Measurements from ENCODE around the gene HSPB2. TPM values are rescaled to one million over a fixed set of nuclear protein-coding genes. Genes with fewer than 3 reads are reported as not detected.

HSPB2 gene, protein sequence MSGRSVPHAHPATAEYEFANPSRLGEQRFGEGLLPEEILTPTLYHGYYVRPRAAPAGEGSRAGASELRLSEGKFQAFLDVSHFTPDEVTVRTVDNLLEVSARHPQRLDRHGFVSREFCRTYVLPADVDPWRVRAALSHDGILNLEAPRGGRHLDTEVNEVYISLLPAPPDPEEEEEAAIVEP
- 0.05 TPM in 1 of 2 replicates, not detected in the other for polyA plus RNA-seq (2013)

DNA sequence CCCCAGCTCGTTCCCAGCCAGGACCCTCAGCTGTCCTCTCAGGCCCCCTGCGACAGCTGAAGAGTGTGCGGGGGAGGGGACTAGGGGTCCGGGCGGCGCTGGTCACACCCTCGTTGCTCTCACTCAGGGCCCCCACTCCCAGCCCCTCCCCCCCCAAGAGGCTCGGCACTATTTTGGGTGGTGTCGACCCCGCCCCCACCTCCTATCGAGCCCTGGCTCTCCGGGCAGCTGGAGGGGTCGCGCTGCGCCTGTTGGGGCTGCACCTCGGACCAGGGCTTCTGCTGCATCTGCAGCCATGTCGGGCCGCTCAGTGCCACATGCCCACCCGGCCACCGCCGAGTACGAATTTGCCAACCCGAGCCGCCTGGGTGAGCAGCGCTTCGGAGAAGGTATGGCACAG, at the start of gene HSPB2:
HSPB2 (plus strand) TSS at position 200 of the 400 bp plus-strand sequence; CDS start at position 296, 96 bp downstream.
- Histone ChIP-seq H3K23ac (ENCODE audit: low read length) (no peak within 1 kb of the TSS), H2AFZ (ENCODE audit: insufficient read depth, low read length, poor library complexity) (no peak within 1 kb of the TSS), H3K14ac (ENCODE audit: low read length) (no peak within 1 kb of the TSS), H4K91ac (ENCODE audit: low read depth, low read length) (peak within 1 kb of the TSS; percentile 30), H3K4ac (ENCODE audit: low read depth, low read length) (no peak within 1 kb of the TSS), H2BK5ac (ENCODE audit: low read depth, low read length, poor library complexity) (no peak within 1 kb of the TSS), H3K4me3 (ENCODE audit: low read depth, low read length) (no peak within 1 kb of the TSS), H3K27me3 (ENCODE audit: insufficient read depth, low read length) (no peaks in the 10 kb centered on the region), H3K9ac (ENCODE audit: low read length) (no peak within 1 kb of the TSS), H3K36me3 (ENCODE audit: control insufficient read depth in 1 of 2, insufficient read depth in 2 of 2, low read length in 2 of 2) (no peaks in the 10 kb centered on the region), H2BK120ac (ENCODE audit: insufficient read depth, low read length, poor library complexity) (peak within 1 kb of the TSS; percentile 38), H4K8ac (ENCODE audit: low read depth, low read length) (peak within 1 kb of the TSS; percentile 9), H2AK5ac (ENCODE audit: low read length) (no peak within 1 kb of the TSS), H3K9me3 (ENCODE audit: insufficient read depth, low read depth, low read length) (peaks cover 2% of the 10 kb centered on the region), H3K4me1 (ENCODE audit: control insufficient read depth in 1 of 2, insufficient read depth in 2 of 2, low read length in 2 of 2) (peaks cover 20 to 24% of the 10 kb centered on the region in 2 experiments), H2BK12ac (ENCODE audit: low read length) (peak within 1 kb of the TSS; percentile 53), H3K4me2 (ENCODE audit: low read length) (peak within 1 kb of the TSS; percentile 17), H3K27ac (ENCODE audit: low read depth, low read length) (no peak within 1 kb of the TSS), H3K18ac (ENCODE audit: low read length) (peak within 1 kb of the TSS; percentile 5), H4K12ac (ENCODE audit: low read depth, low read length) (peak within 1 kb of the TSS; percentile 2), H3K79me2 (ENCODE audit: control insufficient read depth, insufficient read depth, low read length, poor library complexity) (no peaks in the 10 kb centered on the region), H3K79me1 (ENCODE audit: low read length) (peaks cover 8% of the 10 kb centered on the region)
- no CpG with 5 or more reads among the region's 26 CpGs for WGBS (ENCODE audit: extremely low coverage, insufficient coverage, insufficient read length)
- DNase-seq: no peak

DNA sequence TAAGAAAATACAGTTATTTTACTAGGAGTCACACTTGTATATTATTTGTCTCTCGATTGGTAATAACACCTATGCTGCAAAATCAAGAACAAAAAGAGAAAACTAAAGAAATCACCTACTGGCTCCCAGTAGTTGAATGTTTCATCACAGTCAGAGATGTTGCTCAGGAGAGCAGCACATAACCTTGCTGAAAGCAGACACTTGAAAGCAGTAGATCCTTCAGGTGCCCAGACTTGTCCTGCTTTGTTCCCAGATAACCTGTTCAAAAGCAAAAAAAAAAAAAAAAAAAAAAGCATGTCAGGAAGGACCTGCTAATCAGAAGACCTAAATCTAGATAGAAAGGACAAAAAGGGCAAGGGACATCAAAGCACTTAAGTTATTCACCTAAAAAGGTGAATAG, 42.4 kb upstream of the HSPB2 start:
- no peak overlapping the region for H3K14ac ChIP-seq (ENCODE audit: low read length)
- DNase-seq: no peak
- no peak overlapping the region for H2AK5ac ChIP-seq (ENCODE audit: low read length)
- no peak overlapping the region for H4K8ac ChIP-seq (ENCODE audit: low read depth, low read length)
- peaks cover 5 to 6% of the 10 kb centered on the region in 2 experiments for H3K36me3 ChIP-seq (ENCODE audit: control insufficient read depth in 1 of 2, insufficient read depth in 2 of 2, low read length in 2 of 2)
- no peak overlapping the region for H3K27ac ChIP-seq (ENCODE audit: low read depth, low read length)
- H4K91ac ChIP-seq (ENCODE audit: low read depth, low read length): no peak overlapping the region
- H2BK120ac ChIP-seq (ENCODE audit: insufficient read depth, low read length, poor library complexity): no peak overlapping the region
- no peak overlapping the region for H4K12ac ChIP-seq (ENCODE audit: low read depth, low read length)
- WGBS (ENCODE audit: extremely low coverage, insufficient coverage, insufficient read length): no CpG with 5 or more reads among the region's 1 CpG
- H3K18ac ChIP-seq (ENCODE audit: low read length): no peak overlapping the region
- no peak overlapping the region for H3K4me2 ChIP-seq (ENCODE audit: low read length)
- H3K79me2 ChIP-seq (ENCODE audit: control insufficient read depth, insufficient read depth, low read length, poor library complexity): peaks cover 4% of the 10 kb centered on the region
- no peak overlapping the region for H3K4me3 ChIP-seq (ENCODE audit: low read depth, low read length)
- H3K27me3 ChIP-seq (ENCODE audit: insufficient read depth, low read length): no peaks in the 10 kb centered on the region
- no peak overlapping the region for H3K9ac ChIP-seq (ENCODE audit: low read length)
- no peak overlapping the region for H2BK5ac ChIP-seq (ENCODE audit: low read depth, low read length, poor library complexity)
- H3K9me3 ChIP-seq (ENCODE audit: insufficient read depth, low read depth, low read length): no peaks in the 10 kb centered on the region
- no peak overlapping the region for H3K23ac ChIP-seq (ENCODE audit: low read length)
- H3K4ac ChIP-seq (ENCODE audit: low read depth, low read length): no peak overlapping the region
- H2AFZ ChIP-seq (ENCODE audit: insufficient read depth, low read length, poor library complexity): no peak overlapping the region
- H2BK12ac ChIP-seq (ENCODE audit: low read length): no peak overlapping the region
- H3K4me1 ChIP-seq (ENCODE audit: control insufficient read depth in 1 of 2, insufficient read depth in 2 of 2, low read length in 2 of 2): no peaks in the 10 kb centered on the region
- H3K79me1 ChIP-seq (ENCODE audit: low read length): peaks cover 8% of the 10 kb centered on the region

DNA sequence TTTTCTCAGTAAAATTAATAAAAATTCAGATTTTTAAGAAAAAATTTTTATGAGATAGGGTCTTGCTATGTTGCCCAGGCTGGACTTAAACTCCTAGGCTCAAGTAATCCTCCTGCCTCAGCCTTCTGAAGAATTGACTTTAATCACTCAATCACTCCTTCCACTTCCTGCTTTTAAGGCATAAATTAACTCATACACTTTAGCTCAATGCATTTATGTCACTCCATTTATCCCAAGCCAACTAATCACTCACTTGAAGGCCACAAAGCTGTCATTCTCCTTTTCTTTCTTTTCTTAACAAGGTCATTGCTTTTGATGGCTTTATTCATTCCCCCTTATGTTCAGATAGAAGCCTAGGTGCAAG, 42.0 kb upstream of the HSPB2 start:
- Histone ChIP-seq H4K91ac (ENCODE audit: low read depth, low read length) (no peak overlapping the region), H3K79me1 (ENCODE audit: low read length) (peaks cover 8% of the 10 kb centered on the region), H4K12ac (ENCODE audit: low read depth, low read length) (no peak overlapping the region), H3K23ac (ENCODE audit: low read length) (no peak overlapping the region), H2AFZ (ENCODE audit: insufficient read depth, low read length, poor library complexity) (peak overlapping the region; percentile 55), H3K9ac (ENCODE audit: low read length) (peak overlapping the region; percentile 70), H3K4me3 (ENCODE audit: low read depth, low read length) (peak overlapping the region; percentile 96), H3K4me1 (ENCODE audit: control insufficient read depth in 1 of 2, insufficient read depth in 2 of 2, low read length in 2 of 2) (no peaks in the 10 kb centered on the region), H3K27ac (ENCODE audit: low read depth, low read length) (peak overlapping the region; percentile 84), H2BK12ac (ENCODE audit: low read length) (no peak overlapping the region), H3K27me3 (ENCODE audit: insufficient read depth, low read length) (no peaks in the 10 kb centered on the region), H3K14ac (ENCODE audit: low read length) (peak overlapping the region; percentile 99), H3K9me3 (ENCODE audit: insufficient read depth, low read depth, low read length) (no peaks in the 10 kb centered on the region), H3K36me3 (ENCODE audit: control insufficient read depth in 1 of 2, insufficient read depth in 2 of 2, low read length in 2 of 2) (peaks cover 5 to 6% of the 10 kb centered on the region in 2 experiments), H3K4me2 (ENCODE audit: low read length) (peak overlapping the region; percentile 65), H3K4ac (ENCODE audit: low read depth, low read length) (no peak overlapping the region), H3K79me2 (ENCODE audit: control insufficient read depth, insufficient read depth, low read length, poor library complexity) (peaks cover 4% of the 10 kb centered on the region), H2BK5ac (ENCODE audit: low read depth, low read length, poor library complexity) (no peak overlapping the region), H2BK120ac (ENCODE audit: insufficient read depth, low read length, poor library complexity) (no peak overlapping the region), H4K8ac (ENCODE audit: low read depth, low read length) (no peak overlapping the region), H3K18ac (ENCODE audit: low read length) (no peak overlapping the region), H2AK5ac (ENCODE audit: low read length) (no peak overlapping the region)
- no peak for DNase-seq

DNA sequence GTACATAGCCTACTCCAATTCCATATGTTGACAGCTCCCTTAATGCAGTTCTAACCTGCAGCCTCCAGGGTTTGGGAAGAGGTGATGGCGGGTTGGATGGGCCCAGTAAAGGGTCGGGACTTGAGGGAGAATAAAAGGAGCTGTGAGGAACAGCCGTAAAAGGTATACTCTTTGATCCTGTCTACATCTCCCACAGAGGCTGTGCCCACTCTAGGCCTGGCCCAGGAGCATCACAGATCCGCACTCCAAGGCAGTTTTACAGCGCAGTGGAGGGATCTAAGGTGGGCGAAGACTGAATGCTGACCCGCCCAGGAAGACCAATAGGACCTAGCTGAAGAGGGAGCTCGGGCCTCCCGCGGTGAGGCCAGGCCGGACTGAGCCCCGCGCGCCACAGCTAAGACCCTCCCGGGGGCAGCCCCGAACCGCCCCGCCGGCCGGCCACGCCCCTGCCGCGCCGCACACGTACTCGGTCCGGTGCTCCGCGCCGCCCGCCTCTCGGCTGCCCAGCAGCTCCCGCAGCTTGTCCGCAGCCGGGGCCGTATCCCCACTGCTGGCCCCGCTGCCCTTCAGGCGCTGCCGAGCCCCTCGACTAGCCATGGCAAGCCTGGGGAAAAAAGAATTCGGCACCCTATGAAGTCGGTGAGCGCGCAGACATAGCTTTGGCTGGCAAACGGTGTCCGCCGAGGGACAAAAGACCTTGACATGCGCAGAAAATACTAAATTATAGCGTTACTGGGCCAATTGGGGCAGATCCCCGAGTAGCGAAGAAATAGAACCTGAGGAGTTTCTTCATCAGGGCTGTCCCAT, 41.4 kb upstream of the HSPB2 start, which contains the start of gene ALG9:
ALG9 (minus strand) TSS at position 696 of the 807 bp plus-strand sequence; CDS start at position 597, 99 bp downstream.
- Histone ChIP-seq H3K4me3 (ENCODE audit: low read depth, low read length) (peak within 1 kb of the TSS; percentile 96), H3K9ac (ENCODE audit: low read length) (peak within 1 kb of the TSS; percentile 70), H4K12ac (ENCODE audit: low read depth, low read length) (peak within 1 kb of the TSS; percentile 95), H3K36me3 (ENCODE audit: control insufficient read depth in 1 of 2, insufficient read depth in 2 of 2, low read length in 2 of 2) (peaks cover 3 to 5% of the 10 kb centered on the region in 2 experiments), H2AK5ac (ENCODE audit: low read length) (no peak within 1 kb of the TSS), H2BK12ac (ENCODE audit: low read length) (peak within 1 kb of the TSS; percentile 83), H3K4me1 (ENCODE audit: control insufficient read depth in 1 of 2, insufficient read depth in 2 of 2, low read length in 2 of 2) (no peaks in the 10 kb centered on the region), H3K23ac (ENCODE audit: low read length) (no peak within 1 kb of the TSS), H4K91ac (ENCODE audit: low read depth, low read length) (peak within 1 kb of the TSS; percentile 99), H2AFZ (ENCODE audit: insufficient read depth, low read length, poor library complexity) (peak within 1 kb of the TSS; percentile 55), H4K8ac (ENCODE audit: low read depth, low read length) (peak within 1 kb of the TSS; percentile 99), H2BK5ac (ENCODE audit: low read depth, low read length, poor library complexity) (peak within 1 kb of the TSS; percentile 86), H3K27me3 (ENCODE audit: insufficient read depth, low read length) (no peaks in the 10 kb centered on the region), H3K79me2 (ENCODE audit: control insufficient read depth, insufficient read depth, low read length, poor library complexity) (peaks cover 4% of the 10 kb centered on the region), H3K4me2 (ENCODE audit: low read length) (peak within 1 kb of the TSS; percentile 65), H3K27ac (ENCODE audit: low read depth, low read length) (peak within 1 kb of the TSS; percentile 84), H3K18ac (ENCODE audit: low read length) (peak within 1 kb of the TSS; percentile 98), H2BK120ac (ENCODE audit: insufficient read depth, low read length, poor library complexity) (peak within 1 kb of the TSS; percentile 91), H3K79me1 (ENCODE audit: low read length) (peaks cover 8% of the 10 kb centered on the region), H3K14ac (ENCODE audit: low read length) (peak within 1 kb of the TSS; percentile 99), H3K4ac (ENCODE audit: low read depth, low read length) (peak within 1 kb of the TSS; percentile 87), H3K9me3 (ENCODE audit: insufficient read depth, low read depth, low read length) (no peaks in the 10 kb centered on the region)
- peak; percentile 50 to 87 for DNase-seq
- WGBS (ENCODE audit: extremely low coverage, insufficient coverage, insufficient read length): no CpG with 5 or more reads among the region's 51 CpGs

Data from trophoblast cell (in vitro differentiated cells and primary cell).